Fibroblast of peridontal ligament (primary cell): ENCODE data around the gene GK.
"Not testable (repeated sequence)": the region's sequence is repeated elsewhere in the genome, so short reads cannot be mapped to it uniquely, and the experiment has no call there.

Source experiments
- DNase-seq: peaks from one replicate; pipeline ENCODE4 v3.0.0-alpha.2; 2010; ENCODE audit errors: extremely low read depth

GK gene

DNA sequence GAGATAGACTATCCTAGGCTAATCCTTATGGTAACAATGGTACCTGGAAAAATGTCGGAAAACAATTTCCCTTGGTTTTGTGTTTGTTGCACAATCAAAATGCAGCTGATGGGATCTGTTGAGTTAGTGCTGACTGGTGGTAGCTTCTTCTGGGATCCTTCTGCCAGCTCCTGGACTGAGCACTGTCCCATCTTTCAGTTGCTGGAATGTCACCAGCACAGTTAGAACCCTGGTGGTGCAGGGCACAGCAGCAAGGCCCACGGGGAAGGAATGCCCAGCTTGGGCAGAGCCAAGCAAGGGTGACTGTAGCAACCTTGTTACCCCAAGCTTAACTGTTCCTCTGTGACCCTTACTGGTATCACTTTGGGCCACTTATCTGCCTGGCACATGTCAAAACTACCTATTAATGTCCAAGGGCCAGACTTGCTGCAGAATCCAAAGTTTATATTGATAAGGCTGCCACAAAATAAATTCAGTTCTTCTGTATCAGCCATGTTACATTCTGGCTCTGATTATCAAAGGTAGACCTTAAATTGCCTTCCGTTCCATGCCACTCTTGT is 53.1 kb downstream of the GK start:
- DNase-seq: no peak

DNA sequence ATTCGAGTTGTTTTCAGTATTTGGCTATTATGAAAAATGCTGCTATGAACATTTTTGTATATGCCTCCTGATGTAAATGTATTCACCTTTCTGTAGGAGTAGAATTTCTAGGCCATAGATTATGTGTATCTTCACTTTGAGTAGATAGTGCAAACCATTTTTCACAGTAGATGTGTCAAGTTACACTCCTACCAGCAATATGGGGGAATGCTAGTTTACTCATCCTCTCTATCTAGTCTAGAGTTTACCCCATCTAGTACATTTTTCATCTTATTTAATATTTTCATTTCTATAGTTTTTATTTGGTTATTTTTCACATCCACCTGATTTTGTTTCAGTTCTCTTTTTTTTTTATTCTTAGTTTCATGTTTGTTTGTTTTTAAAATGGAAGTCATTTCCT is 59.0 kb downstream of the GK start:
- DNase-seq: no peak

DNA sequence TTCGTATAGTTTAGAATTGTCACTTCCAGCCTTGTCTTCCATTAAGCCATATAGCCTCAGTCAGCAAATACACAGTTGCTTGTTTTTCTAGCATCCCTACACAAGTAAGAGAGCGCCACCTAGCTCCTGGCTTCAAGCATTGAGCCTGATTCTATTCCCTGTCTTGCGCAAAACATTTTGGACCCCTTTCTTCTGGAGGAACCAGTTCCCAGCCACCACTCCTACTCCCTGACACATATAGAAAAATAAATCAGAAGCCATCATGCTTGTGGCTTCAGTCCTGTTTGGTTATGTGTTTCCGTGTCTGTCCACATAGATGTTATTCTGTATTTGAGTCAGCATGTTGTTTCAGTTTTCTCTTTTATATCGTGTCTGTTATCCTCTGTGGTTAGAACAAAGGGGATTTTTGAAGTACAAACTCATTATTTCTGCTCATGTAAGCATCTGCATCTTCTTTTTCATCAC is 59.9 kb downstream of the GK start:
- peak; percentile 80 for DNase-seq

DNA sequence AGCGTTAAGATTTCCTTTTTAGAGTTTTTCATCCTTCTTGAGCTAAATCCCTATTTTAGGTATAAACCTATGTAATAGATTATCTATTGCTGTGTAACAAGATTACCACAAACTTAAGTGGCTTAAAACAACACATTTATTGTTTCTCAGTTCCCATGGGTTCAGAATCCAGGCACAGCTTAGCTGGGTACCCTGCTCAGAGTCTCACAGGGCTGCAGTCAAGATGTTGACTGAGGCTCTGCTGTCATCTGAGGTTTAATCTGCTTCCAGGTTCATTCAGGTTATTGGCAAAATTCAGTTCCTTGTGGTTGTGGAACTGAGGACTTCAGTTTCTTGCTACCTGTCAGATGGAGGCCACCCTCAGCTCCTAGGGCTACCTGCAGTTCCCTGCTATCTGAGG is 60.9 kb downstream of the GK start:
- DNase-seq: no peak

DNA sequence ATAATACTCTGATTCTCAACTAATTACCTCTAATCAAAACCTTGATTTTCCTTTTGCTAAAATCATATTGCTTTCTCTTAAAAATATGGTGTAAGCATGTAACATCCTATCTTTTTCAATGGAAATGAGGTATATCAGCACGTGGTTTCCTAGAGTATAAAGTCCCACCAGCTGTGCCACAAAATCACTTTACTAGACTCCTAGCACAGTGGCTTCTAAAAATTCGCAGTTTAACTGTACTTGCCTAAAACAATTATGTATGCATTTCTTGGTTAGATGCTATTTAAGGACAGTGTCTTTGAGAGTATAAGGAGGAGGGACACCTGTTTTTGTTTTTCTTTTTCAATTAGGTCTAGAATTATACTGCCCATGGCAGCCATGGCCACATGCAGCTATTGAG is 62.8 kb downstream of the GK start:
- DNase-seq: no peak

DNA sequence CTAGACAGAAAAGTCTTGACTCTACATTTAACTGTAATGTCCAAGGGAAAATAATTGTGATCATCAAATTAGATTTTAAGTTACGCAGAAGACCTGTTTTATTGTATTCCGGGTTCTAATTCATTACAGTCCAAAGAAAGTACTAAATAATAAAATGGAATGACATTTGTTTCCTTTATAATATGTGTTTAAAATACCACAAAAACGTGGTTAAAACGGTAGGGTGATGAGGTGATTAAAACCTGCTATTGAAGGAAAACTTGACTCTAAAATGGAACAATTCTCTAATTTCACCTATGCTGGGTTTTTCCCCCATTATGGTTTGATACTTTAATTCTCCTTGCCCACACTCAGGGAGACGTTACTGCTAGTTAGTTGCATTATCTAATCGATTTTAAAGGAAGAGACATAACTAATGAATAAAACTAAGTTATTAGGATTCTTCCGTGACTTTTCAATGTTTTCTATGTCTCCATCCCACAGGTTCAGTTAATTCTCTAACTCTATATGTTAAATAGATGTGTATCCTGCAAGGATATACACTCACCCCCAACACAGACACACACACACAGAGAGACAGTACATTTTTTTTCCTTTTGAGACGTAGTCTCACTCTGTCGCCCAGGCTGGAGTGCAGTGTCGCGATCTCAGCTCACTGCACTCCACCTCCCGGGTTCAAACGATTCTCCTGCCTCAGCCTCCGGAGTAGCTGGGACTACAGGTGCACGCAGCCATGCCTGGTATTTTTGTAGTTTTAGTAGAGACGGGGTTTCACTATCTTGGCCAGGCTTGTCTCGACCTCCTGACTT is 80.8 kb downstream of the GK start:
- DNase-seq: no peak

DNA sequence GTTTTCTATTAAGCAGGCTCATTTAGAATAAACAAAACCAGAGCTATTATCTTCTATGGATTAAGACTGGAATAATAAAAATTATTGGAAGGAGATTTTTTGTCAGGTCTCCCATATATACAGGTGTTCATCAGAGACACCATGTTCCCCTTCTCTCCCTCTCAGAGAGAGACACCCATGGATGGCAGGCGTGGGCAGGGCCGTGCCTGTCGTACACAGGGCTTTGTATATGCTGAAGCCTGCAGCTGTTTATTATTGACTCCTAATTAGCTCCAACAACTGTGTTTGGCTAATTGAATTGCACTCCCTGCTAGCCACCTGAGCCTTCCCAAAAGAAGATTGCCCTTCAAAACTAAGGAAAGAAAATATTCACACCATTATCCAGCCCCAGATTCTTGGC is 81.6 kb downstream of the GK start:
- no peak for DNase-seq

DNA sequence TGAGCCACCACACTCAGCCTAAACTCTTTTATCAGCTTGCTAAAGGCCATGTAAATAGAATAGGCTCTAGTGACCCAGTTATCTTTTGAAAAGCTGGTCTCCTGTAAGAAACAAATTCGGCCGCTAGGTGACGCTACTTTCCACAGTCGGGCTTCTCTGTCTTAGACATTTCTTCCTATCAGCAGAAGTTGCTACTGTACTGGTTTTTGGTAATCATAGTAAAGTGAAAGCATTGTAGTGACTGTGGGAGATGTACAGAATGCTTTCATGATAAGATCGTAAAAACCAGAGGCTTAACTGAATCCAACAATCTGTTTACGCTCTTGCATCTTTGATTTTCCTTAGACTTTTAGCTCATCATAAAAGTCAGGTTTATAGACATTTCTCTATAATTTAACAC is 82.6 kb downstream of the GK start:
- DNase-seq: peak; percentile 72

DNA sequence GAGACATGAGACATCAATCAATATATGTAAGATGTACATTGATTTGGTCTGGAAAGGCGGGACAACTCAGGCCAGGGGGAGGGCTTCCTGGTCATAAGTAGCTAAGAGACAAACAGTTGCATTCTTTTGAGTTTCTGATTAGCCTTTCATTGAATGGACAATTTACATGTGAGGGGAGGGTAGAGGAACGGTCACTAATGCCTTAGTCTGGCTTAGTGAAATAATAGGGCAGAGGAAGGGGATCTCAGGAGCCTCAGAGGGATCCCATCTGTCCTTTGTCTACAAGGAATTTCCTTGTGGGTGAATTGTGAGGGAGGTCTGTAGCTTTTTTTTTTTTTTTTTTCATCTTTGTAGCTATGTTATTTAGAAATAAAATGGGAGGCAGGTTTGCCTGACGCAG is 88.3 kb downstream of the GK start:
- DNase-seq: no peak

DNA sequence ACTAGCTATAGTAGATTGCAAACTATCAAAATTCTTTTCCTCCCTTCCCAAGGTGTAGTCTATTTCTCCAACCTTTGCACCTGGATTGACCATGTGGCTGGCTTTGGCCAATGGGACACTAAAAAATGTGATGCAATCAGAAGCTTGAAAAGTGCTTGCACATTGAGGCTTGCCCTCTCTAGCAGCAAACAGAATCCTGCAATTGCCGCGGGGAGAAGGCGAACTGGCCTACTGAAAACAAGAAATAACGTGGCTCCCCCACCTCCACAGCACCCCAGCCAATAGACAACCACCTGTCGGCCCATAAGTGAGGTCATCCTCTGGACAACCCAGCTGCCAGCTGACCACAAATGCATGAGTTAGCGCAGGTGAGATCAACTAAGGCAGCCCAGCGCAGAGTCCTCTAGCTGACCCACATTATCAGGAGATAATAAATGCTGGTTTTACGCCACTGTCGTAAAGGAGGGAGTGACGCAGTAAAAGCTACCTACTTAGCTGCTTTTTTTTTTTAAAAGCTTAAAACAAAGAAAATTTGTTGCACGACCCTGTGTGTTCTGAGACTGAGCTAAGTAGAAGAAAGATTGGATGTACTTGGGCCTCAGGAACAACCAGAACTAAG is 95.2 kb downstream of the GK start:
- DNase-seq: no peak

DNA sequence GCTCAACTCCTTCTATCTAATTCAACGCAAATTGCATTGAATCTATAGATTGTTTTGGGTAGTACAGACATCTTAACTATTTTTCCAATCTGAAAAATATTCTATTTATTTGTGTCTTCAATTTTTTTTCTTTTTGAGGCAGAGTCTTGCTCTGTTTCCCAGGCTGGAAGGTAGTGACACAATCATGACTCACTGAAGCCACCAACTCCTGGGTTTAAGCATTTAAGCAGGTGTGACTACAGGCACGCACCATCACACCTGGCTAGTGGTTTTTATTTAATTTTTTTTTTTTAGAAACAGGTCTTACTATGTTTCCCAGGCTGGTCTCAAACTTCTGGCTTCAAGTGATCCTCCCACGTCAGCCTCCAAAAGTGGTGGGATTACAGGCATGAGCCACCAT is 98.3 kb downstream of the GK start:
- DNase-seq: no peak

DNA sequence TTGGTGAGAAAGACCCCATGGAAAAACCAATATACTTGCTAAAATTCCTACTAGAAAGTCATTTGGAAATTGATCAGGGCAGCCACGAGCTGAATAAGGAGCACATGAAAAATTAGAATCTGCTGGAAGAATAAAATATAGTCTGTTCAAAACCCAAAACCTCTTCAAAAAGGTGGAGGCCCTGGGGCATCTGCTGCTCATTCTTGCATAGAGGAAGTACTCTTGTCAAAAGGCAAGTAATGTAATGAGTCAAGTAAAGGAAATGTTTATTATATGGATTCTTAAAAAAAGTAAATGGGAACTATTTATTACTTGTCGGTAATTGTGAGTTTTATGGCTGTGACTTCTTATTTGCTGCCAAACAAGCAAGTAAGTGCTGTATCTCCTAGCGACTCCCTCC is 109.5 kb downstream of the GK start:
- no peak for DNase-seq

DNA sequence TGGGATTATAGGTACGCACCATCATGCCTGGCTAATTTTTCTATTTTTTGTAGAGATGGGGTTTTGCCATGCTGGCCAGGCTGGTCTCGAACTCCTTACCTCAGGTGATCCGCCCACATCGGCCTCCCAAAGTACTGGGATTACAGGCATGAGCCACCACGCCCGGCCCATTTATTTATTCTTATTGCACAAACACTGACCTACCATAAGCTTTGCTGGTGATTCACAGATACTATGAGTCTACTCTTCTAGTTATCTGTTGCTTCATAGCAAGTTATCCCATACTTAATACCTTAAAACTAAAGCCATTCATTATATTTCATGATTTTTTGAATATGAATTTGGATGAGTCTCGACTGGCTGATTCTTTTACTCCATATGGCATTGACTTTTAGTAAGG is 120.5 kb downstream of the GK start:
- DNase-seq: not testable (repeated sequence)

DNA sequence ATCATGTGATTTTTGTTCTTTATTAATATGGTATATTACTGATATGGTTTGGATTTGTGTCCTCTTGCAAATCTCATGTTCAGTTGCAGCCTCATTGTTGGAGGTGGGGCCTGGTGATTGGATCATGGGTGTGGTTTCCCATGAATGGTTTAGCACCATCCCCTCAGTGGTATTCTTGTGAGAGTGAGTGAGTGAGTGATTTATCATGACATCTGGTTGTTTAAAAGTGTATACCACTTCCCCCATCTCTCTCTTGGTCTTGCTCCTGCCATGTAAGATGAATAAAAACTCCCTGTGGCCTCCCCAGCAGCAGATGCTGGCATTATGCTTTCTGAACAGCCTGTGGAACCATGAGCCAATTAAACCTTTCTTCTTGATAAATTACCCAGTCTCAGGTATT is 124.4 kb downstream of the GK start:
- no peak for DNase-seq

DNA sequence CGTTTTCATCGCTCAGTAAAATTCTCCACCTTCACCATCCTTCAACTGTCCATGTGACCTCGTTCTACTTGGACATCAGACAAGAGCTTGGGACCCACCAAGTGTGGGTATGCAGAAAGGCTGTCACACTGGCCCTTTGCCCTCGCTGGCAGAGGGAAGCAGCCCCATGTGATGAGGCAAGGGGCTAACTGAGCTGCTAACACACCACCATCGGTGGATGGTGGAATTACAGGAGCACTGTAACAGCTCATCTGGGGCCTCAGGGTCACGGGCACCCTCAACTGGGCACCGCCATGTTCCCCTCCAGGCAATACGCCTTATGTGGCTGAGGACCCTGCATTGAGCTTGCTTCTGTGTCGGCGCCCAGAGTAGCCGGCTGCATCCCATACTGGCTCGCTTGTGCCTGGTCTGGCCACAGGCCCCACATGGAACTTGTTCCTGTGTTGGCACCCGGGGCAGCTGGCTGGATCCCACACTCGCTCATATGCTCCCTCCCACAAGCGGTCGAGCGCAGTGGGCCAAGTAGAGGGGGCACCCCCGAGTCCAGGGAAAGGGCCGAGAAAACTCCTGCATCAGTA is 126.3 kb downstream of the GK start:
- no peak for DNase-seq
